ENCODE measurements around the gene MPRIP. TPM values are rescaled to one million over a fixed set of nuclear protein-coding genes. Genes with fewer than 3 reads are reported as not detected.
A peak's percentile ranks its signal among the peaks of the same experiment; 100 is the strongest.

The MPRIP gene
- total and polyA plus RNA-seq, 2 of the 13 experiments (the other 11 are each of a cell fraction or from before 2014, with no cell fraction given): 50.2 to 52.4 TPM

DNA sequence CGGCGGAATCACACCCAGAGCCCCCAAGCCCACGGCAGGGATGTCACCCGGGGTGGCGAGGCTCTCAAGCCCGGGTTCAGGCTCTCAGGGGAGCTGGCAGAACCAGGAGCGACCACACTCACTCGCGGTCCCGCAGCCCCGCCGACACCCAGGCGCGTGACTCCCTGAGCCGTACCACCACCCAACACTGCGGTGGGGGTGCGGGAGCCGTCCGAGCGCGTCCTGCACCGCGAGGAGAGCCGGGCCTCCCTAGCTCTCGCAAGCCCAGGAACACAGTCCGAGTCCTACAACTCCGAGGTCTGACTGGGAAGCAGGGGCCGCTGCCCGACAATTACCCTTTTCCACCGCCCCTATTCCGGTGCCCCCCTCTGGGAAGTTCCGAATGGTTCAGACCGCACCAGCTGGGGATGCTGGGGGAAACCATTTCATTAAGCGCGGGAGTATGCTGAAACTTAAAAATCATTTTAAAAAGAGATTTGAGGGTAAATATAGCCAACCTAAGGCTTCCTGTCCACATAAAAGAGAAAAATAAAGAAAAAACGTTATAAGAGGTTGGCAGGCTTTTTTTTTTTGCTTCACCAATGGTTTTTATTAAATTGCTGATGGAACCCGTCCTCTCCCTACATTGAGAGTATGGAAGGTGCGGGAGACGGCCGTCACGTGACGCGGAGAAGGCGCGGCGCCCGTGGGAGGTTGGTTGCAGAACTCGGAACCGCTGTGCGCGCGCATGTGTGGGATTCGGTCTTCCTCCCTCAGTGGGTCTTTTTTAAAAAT is 195.0 kb downstream of the MPRIP start, which contains the start of gene FLCN (continued):
- TF ChIP-seq, protein P1, sequence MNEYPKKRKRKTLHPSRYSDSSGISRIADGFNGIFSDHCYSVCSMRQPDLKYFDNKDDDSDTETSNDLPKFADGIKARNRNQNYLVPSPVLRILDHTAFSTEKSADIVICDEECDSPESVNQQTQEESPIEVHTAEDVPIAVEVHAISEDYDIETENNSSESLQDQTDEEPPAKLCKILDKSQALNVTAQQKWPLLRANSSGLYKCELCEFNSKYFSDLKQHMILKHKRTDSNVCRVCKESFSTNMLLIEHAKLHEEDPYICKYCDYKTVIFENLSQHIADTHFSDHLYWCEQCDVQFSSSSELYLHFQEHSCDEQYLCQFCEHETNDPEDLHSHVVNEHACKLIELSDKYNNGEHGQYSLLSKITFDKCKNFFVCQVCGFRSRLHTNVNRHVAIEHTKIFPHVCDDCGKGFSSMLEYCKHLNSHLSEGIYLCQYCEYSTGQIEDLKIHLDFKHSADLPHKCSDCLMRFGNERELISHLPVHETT (CRISPR knock-in tag; conservative IDR thresholded peaks at IDR 0.05): no peak
- TF ChIP-seq NR2C2 (CRISPR knock-in tag; IDR thresholded peaks at IDR 0.05; ENCODE audit: borderline replicate concordance) (peak; percentile 38; the same call in 1 of the 2 replicates), NFYB (CRISPR knock-in tag; IDR thresholded peaks at IDR 0.05) (no peak), POLR2A (IDR thresholded peaks at IDR 0.05; ENCODE audit: insufficient read depth in 1 of 2, low read depth in 2 of 2, low read length in 2 of 2) (peak; percentile 84 to 91), ZNF678 (CRISPR knock-in tag; IDR thresholded peaks at IDR 0.05) (0 out of 2 replicates have a peak, but pooled peaks have one; percentile 11), HNF4A (CRISPR knock-in tag; IDR thresholded peaks at IDR 0.05) (no peak), BCL6 (CRISPR knock-in tag; IDR thresholded peaks at IDR 0.05) (peak; percentile 15; the same call in 1 of the 2 replicates), ZNF572 (CRISPR knock-in tag; IDR thresholded peaks at IDR 0.05) (0 out of 2 replicates have a peak, but pooled peaks have one; percentile 66), WIZ (CRISPR knock-in tag; IDR thresholded peaks at IDR 0.05) (0 out of 2 replicates have a peak, but pooled peaks have one; percentile 23), HCFC1 (IDR thresholded peaks at IDR 0.05; ENCODE audit: low read depth, low read length) (peak; percentile 24; the same call in 1 of the 2 replicates), TBX2 (CRISPR knock-in tag; IDR thresholded peaks at IDR 0.05; ENCODE audit: borderline replicate concordance) (peak; percentile 59), SMARCC2 (IDR thresholded peaks at IDR 0.05) (no peak), ZNF546 (CRISPR knock-in tag; conservative IDR thresholded peaks at IDR 0.05) (peak; percentile 87; the same call in 1 of the 2 replicates)
- TF ChIP-seq, protein P2, sequence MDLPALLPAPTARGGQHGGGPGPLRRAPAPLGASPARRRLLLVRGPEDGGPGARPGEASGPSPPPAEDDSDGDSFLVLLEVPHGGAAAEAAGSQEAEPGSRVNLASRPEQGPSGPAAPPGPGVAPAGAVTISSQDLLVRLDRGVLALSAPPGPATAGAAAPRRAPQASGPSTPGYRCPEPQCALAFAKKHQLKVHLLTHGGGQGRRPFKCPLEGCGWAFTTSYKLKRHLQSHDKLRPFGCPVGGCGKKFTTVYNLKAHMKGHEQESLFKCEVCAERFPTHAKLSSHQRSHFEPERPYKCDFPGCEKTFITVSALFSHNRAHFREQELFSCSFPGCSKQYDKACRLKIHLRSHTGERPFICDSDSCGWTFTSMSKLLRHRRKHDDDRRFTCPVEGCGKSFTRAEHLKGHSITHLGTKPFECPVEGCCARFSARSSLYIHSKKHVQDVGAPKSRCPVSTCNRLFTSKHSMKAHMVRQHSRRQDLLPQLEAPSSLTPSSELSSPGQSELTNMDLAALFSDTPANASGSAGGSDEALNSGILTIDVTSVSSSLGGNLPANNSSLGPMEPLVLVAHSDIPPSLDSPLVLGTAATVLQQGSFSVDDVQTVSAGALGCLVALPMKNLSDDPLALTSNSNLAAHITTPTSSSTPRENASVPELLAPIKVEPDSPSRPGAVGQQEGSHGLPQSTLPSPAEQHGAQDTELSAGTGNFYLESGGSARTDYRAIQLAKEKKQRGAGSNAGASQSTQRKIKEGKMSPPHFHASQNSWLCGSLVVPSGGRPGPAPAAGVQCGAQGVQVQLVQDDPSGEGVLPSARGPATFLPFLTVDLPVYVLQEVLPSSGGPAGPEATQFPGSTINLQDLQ (CRISPR knock-in tag; IDR thresholded peaks at IDR 0.05): no peak
- TF ChIP-seq, protein P3, sequence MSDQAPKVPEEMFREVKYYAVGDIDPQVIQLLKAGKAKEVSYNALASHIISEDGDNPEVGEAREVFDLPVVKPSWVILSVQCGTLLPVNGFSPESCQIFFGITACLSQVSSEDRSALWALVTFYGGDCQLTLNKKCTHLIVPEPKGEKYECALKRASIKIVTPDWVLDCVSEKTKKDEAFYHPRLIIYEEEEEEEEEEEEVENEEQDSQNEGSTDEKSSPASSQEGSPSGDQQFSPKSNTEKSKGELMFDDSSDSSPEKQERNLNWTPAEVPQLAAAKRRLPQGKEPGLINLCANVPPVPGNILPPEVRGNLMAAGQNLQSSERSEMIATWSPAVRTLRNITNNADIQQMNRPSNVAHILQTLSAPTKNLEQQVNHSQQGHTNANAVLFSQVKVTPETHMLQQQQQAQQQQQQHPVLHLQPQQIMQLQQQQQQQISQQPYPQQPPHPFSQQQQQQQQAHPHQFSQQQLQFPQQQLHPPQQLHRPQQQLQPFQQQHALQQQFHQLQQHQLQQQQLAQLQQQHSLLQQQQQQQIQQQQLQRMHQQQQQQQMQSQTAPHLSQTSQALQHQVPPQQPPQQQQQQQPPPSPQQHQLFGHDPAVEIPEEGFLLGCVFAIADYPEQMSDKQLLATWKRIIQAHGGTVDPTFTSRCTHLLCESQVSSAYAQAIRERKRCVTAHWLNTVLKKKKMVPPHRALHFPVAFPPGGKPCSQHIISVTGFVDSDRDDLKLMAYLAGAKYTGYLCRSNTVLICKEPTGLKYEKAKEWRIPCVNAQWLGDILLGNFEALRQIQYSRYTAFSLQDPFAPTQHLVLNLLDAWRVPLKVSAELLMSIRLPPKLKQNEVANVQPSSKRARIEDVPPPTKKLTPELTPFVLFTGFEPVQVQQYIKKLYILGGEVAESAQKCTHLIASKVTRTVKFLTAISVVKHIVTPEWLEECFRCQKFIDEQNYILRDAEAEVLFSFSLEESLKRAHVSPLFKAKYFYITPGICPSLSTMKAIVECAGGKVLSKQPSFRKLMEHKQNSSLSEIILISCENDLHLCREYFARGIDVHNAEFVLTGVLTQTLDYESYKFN (CRISPR knock-in tag; conservative IDR thresholded peaks at IDR 0.05): peak; percentile 26; the same call in 1 of the 2 replicates
- TF ChIP-seq, protein P4, sequence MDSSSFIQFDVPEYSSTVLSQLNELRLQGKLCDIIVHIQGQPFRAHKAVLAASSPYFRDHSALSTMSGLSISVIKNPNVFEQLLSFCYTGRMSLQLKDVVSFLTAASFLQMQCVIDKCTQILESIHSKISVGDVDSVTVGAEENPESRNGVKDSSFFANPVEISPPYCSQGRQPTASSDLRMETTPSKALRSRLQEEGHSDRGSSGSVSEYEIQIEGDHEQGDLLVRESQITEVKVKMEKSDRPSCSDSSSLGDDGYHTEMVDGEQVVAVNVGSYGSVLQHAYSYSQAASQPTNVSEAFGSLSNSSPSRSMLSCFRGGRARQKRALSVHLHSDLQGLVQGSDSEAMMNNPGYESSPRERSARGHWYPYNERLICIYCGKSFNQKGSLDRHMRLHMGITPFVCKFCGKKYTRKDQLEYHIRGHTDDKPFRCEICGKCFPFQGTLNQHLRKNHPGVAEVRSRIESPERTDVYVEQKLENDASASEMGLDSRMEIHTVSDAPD (CRISPR knock-in tag; IDR thresholded peaks at IDR 0.05): no peak
- TF ChIP-seq, protein P5, sequence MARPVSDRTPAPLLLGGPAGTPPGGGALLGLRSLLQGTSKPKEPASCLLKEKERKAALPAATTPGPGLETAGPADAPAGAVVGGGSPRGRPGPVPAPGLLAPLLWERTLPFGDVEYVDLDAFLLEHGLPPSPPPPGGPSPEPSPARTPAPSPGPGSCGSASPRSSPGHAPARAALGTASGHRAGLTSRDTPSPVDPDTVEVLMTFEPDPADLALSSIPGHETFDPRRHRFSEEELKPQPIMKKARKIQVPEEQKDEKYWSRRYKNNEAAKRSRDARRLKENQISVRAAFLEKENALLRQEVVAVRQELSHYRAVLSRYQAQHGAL (CRISPR knock-in tag; IDR thresholded peaks at IDR 0.05; ENCODE audit: not compliant biosample characterization): no peak
- TF ChIP-seq, protein P6, sequence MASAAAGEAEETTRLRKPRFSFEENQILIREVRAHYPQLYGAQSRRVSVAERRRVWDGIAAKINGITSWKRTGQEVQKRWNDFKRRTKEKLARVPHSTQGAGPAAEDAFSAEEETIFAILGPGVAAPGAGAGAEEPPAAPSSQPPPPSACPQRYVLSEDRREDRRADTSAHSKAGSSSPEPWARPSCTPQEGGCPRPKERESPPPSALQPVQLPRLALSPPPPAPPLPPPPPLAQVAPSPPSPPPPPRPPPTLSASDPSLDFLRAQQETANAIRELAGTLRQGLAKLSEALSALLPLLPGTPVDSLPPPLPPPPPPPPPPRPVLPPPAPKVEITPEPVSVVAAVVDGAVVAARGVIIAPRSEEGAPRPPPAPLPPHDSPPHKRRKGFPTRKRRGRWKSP (CRISPR knock-in tag; IDR thresholded peaks at IDR 0.05): peak; percentile 46; the same call in 1 of the 2 replicates
